A673 (cell line): ENCODE data around the gene TOR2A. TPM values are rescaled to one million over a fixed set of nuclear protein-coding genes. Genes with fewer than 3 reads are reported as not detected.

Experiments
- BruUV-seq: library from RNA; stranded (reverse); fragments of 400-500 nt; replicated peaks from 2 replicates; lab custom pipeline; 2021; lab: Mats Ljungman, UMichigan
- CTCF ChIA-PET: fragments of 300-600 bp; sonication (Branson Sonifier 250); formaldehyde crosslinking; loops from one replicate; lab custom pipeline; 2022; ENCODE audit warnings: antibody characterized with exemption; lab: Charles Lee
- POLR2A ChIA-PET: fragments of 300-600 bp; sonication (Branson Sonifier 250); formaldehyde crosslinking; loops from one replicate; lab custom pipeline; 2022; ENCODE audit warnings: antibody characterized with exemption; ENCODE audit not compliant: low non-redundant PET; lab: Charles Lee
- DNase-seq: peaks from one replicate; pipeline ENCODE4 v3.0.0-alpha.2; 2015; ENCODE audit warnings: low spot score
- H3K27ac ChIP-seq: fragments of 200-600 bp; sonication (generic); 2 replicates; pipeline ENCODE4 v1.5.1; 2016; ENCODE audit warnings: mixed run types, low read depth, mild to moderate bottlenecking, mixed read lengths, antibody characterized with exemption, low read length; ENCODE audit not compliant: poor library complexity, severe bottlenecking
- H3K27me3 ChIP-seq: fragments of 200-600 bp; sonication (generic); replicated peaks from 2 replicates; pipeline ENCODE4 v1.6.1; 2017; ENCODE audit warnings: mixed run types, low read depth, mild to moderate bottlenecking, mixed read lengths, antibody characterized with exemption, low read length; ENCODE audit not compliant: insufficient read depth, poor library complexity
- H3K36me3 ChIP-seq: fragments of 200-600 bp; sonication (generic); 2 replicates; pipeline ENCODE4 v1.6.1; 2016; ENCODE audit warnings: mixed run types, mild to moderate bottlenecking, mixed read lengths, antibody characterized with exemption, low read length; ENCODE audit not compliant: insufficient read depth, poor library complexity, severe bottlenecking
- H3K4me1 ChIP-seq: fragments of 200-600 bp; sonication (generic); 2 replicates; pipeline ENCODE4 v1.6.1; 2017; ENCODE audit warnings: mixed run types, mild to moderate bottlenecking, mixed read lengths, antibody characterized with exemption, low read length; ENCODE audit not compliant: insufficient read depth, poor library complexity, severe bottlenecking
- H3K4me3 ChIP-seq: fragments of 200-600 bp; sonication (generic); 2 replicates; pipeline ENCODE4 v1.5.1; 2016; ENCODE audit warnings: low read depth, mixed run types, mild to moderate bottlenecking, mixed read lengths, low read length; ENCODE audit not compliant: poor library complexity, severe bottlenecking
- H3K9me3 ChIP-seq: fragments of 200-600 bp; sonication (generic); 2 replicates; pipeline ENCODE4 v1.6.1; 2016; ENCODE audit warnings: mixed run types, low read depth, mild to moderate bottlenecking, mixed read lengths, antibody characterized with exemption, low read length; ENCODE audit not compliant: poor library complexity, severe bottlenecking
- EZH2 ChIP-seq: fragments of 200-600 bp; sonication (generic); IDR thresholded peaks from 2 replicates; pipeline ENCODE4 v1.6.1; 2017; ENCODE audit warnings: borderline replicate concordance, low read depth, mild to moderate bottlenecking, mixed read lengths, antibody characterized with exemption, low read length; ENCODE audit not compliant: poor library complexity, severe bottlenecking
- intact Hi-C: fragments of 100-400 bp; cut with micrococcal nuclease; formaldehyde crosslinking; loops from one replicate; pipeline ENCODE4 v1.10.0; 2022; ENCODE audit not compliant: unreplicated experiment
- total RNA-seq: library from RNA; stranded (reverse); gene quantifications from 2 replicates; pipeline ENCODE4 v1.2.3, GENCODE V29; 2021
- TF ChIP-seq, protein P1 (sequence below): fragments of 300-800, 200-600 bp; sonication (generic); conservative IDR thresholded peaks from 2 replicates; pipeline ENCODE4 v1.5.1; 2017; ENCODE audit warnings: low read depth, mild to moderate bottlenecking, antibody characterized with exemption, low read length, moderate library complexity, mixed read lengths

The TOR2A gene
- total RNA-seq, 1 experiment from 2014 or later: 9.2 TPM

- Histone ChIP-seq H3K9me3 (no peaks in the 10 kb centered on the region), H3K27me3 (no peaks in the 10 kb centered on the region), H3K36me3 (no peaks in the 10 kb centered on the region), H3K4me1 (no peaks in the 10 kb centered on the region), H3K27ac (no peak overlapping the region), H3K4me3 (no peak overlapping the region)
- ChIA-PET CTCF (no interaction called here), POLR2A (no interaction called here)
- no TSS peak for BruUV-seq
- no peak for DNase-seq
- intact Hi-C loops: no loop called here
- no peak for TF ChIP-seq EZH2
- TF ChIP-seq, protein P1, sequence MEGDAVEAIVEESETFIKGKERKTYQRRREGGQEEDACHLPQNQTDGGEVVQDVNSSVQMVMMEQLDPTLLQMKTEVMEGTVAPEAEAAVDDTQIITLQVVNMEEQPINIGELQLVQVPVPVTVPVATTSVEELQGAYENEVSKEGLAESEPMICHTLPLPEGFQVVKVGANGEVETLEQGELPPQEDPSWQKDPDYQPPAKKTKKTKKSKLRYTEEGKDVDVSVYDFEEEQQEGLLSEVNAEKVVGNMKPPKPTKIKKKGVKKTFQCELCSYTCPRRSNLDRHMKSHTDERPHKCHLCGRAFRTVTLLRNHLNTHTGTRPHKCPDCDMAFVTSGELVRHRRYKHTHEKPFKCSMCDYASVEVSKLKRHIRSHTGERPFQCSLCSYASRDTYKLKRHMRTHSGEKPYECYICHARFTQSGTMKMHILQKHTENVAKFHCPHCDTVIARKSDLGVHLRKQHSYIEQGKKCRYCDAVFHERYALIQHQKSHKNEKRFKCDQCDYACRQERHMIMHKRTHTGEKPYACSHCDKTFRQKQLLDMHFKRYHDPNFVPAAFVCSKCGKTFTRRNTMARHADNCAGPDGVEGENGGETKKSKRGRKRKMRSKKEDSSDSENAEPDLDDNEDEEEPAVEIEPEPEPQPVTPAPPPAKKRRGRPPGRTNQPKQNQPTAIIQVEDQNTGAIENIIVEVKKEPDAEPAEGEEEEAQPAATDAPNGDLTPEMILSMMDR: no peak
Observed at GRCh38 chr9:127720031-127720864, 14.8 kb downstream of the TOR2A start.

GRCh38 chr9:127717766-127718165, 17.3 kb downstream of the TOR2A start:
- ChIA-PET CTCF (no interaction called here), POLR2A (no interaction called here)
- Histone ChIP-seq H3K27me3 (no peaks in the 10 kb centered on the region), H3K4me3 (no peak overlapping the region), H3K27ac (no peak overlapping the region), H3K36me3 (no peaks in the 10 kb centered on the region), H3K4me1 (no peaks in the 10 kb centered on the region), H3K9me3 (no peaks in the 10 kb centered on the region)
- intact Hi-C loops: no loop called here
- no peak for TF ChIP-seq EZH2
- TF ChIP-seq, protein P1: no peak
- BruUV-seq: no TSS peak
- DNase-seq: no peak

DNA sequence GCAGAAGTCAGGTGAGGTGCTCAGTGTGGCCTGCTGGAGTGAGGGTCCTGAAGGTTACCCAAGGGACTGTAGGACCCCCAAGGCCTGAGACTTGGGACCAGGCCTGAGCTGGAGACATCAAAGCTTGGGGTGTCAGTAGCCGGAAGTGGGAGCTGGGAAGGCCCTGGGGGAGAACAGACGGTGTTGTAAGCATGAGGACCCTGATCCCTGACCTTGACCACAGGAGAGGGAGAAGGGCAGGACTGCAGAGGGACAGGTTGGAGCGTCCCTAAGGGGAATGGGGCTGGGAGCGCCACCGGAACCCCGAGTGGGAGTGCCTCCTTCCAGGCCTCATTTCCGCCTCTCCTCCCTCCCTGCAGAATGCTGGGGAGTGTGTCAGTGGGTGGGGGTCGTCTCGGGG, 18.7 kb downstream of the TOR2A start:
- Histone ChIP-seq H3K27me3 (no peaks in the 10 kb centered on the region), H3K4me3 (peak overlapping the region; percentile 66), H3K27ac (peak overlapping the region; percentile 65), H3K36me3 (no peaks in the 10 kb centered on the region), H3K9me3 (no peaks in the 10 kb centered on the region), H3K4me1 (no peaks in the 10 kb centered on the region)
- CTCF ChIA-PET: interaction anchor here (0.5 kb wide), 1 partner anchor 141 kb away, joined by 3 read pairs; no protein-coding TSS in a partner anchor
- intact Hi-C loops: no loop called here
- POLR2A ChIA-PET: no interaction called here
- no peak for DNase-seq
- no TSS peak for BruUV-seq
- TF ChIP-seq, protein P1: no peak
- no peak for TF ChIP-seq EZH2
